SK-N-SH (cell line): ENCODE data around the gene RRN3. TPM values are rescaled to one million over a fixed set of nuclear protein-coding genes. Genes with fewer than 3 reads are reported as not detected.
"Not testable (repeated sequence)": the region's sequence is repeated elsewhere in the genome, so short reads cannot be mapped to it uniquely, and the experiment has no call there.

ENCODE experiments used
- CTCF ChIA-PET: fragments of 300-600, 350-600 bp; formaldehyde crosslinking; extraction: SDS; loops from one replicate; lab custom pipeline; 2021; lab: Yijun Ruan, JAX
- POLR2A ChIA-PET: fragments of 350-600 bp; sonication (Branson Sonifier 250); formaldehyde crosslinking; extraction: SDS; loops from one replicate; lab custom pipeline; 2020; ENCODE audit warnings: antibody characterized with exemption, inconsistent platforms; lab: Yijun Ruan, JAX
- DNase-seq: peaks from one replicate; pipeline ENCODE4 v3.0.0; 2012
- H2AFZ ChIP-seq: fragments of 200-600 bp; sonication (generic); 2 replicates; pipeline ENCODE4 v1.8.1; 2016; ENCODE audit warnings: antibody characterized with exemption, mild to moderate bottlenecking, low read depth
- H3F3A ChIP-seq: fragments of 200-600 bp; sonication (generic); replicated peaks from 2 replicates; pipeline ENCODE3; 2016; ENCODE audit warnings: antibody characterized with exemption, mild to moderate bottlenecking; ENCODE audit not compliant: insufficient read depth
- H3K27ac ChIP-seq, 2 experiments: fragments of 200-500 bp in 1 of 2; fragments of 200-600 bp in 1 of 2; sonication (Bioruptor generic) in 1 of 2; sonication (generic), shearing (Covaris generic) in 1 of 2; 2 replicates each; pipeline versions ENCODE4 v1.5.1 to v1.6.1; 2014 to 2016; ENCODE audit warnings: low read depth in 2 of 2, inconsistent platforms in 1 of 2, low read length in 1 of 2, mild to moderate bottlenecking in 1 of 2, mixed read lengths in 1 of 2
- H3K27me3 ChIP-seq: fragments of 200-600 bp; sonication (generic), shearing (Covaris generic); 2 replicates; pipeline ENCODE4 v1.6.1; 2016; ENCODE audit warnings: mixed run types; ENCODE audit not compliant: insufficient read depth
- H3K36me3 ChIP-seq, 2 experiments: fragments of 200-500 bp in 1 of 2; fragments of 200-600 bp in 1 of 2; sonication (Bioruptor generic) in 1 of 2; sonication (generic) in 1 of 2; replicated peaks in 1 of 2; 2 replicates each; pipeline versions ENCODE3 to v1.5.1; 2014 to 2016; ENCODE audit warnings: low read length in 1 of 2, mild to moderate bottlenecking in 1 of 2; ENCODE audit not compliant: insufficient read depth in 2 of 2, control insufficient read depth in 1 of 2
- H3K4me1 ChIP-seq, 2 experiments: fragments of 200-500 bp in 1 of 2; fragments of 200-600 bp in 1 of 2; sonication (Bioruptor generic) in 1 of 2; sonication (generic), shearing (Covaris generic) in 1 of 2; 2 replicates each; pipeline versions ENCODE4 v1.5.1 to v1.6.1; 2014 to 2016; ENCODE audit warnings: low read depth in 1 of 2, low read length in 1 of 2, mixed run types in 1 of 2; ENCODE audit not compliant: insufficient read depth in 2 of 2, control insufficient read depth in 1 of 2
- H3K4me2 ChIP-seq: fragments of 200-600 bp; sonication (generic), shearing (Covaris generic); 2 replicates; pipeline ENCODE4 v1.6.1; 2017; ENCODE audit warnings: mixed run types
- H3K4me3 ChIP-seq, 2 experiments: fragments of 200-500 bp in 1 of 2; fragments of 200-600 bp in 1 of 2; sonication (Bioruptor generic) in 1 of 2; sonication (generic), shearing (Covaris generic) in 1 of 2; 2 replicates each; pipeline versions ENCODE4 v1.5.1 to v1.8.1; 2014 to 2016; ENCODE audit warnings: low read depth in 2 of 2, inconsistent platforms in 1 of 2, low read length in 1 of 2, mild to moderate bottlenecking in 1 of 2, mixed read lengths in 1 of 2, moderate library complexity in 1 of 2
- H3K79me2 ChIP-seq: fragments of 200-600 bp; sonication (generic); 2 replicates; pipeline ENCODE4 v1.8.1; 2017; ENCODE audit warnings: mild to moderate bottlenecking; ENCODE audit not compliant: insufficient read depth
- H3K9ac ChIP-seq: fragments of 200-600 bp; sonication (generic); 2 replicates; pipeline ENCODE4 v1.6.1; 2017; ENCODE audit warnings: mixed run types
- H3K9me2 ChIP-seq: fragments of 200-600 bp; sonication (generic); 2 replicates; pipeline ENCODE4 v1.6.1; 2017; ENCODE audit warnings: mixed run types
- H3K9me3 ChIP-seq: fragments of 200-600 bp; sonication (generic); 2 replicates; pipeline ENCODE4 v1.6.1; 2017; ENCODE audit warnings: mixed run types, mild to moderate bottlenecking, moderate library complexity
- H4K20me1 ChIP-seq: fragments of 200-600 bp; sonication (generic); 2 replicates; pipeline ENCODE4 v1.6.1; 2017; ENCODE audit warnings: mild to moderate bottlenecking, mixed run types; ENCODE audit not compliant: insufficient read depth
- EP300 ChIP-seq, 2 experiments: IDR thresholded peaks; 2 replicates each; pipeline versions ENCODE4 v1.4.0 to v1.6.1; 2012; ENCODE audit warnings: borderline replicate concordance in 1 of 2, low read depth in 1 of 2, low read length in 1 of 2
- FOSL2 ChIP-seq: IDR thresholded peaks from 2 replicates; pipeline ENCODE4 v1.4.0; 2012; ENCODE audit warnings: low read depth, mild to moderate bottlenecking, moderate library complexity, borderline replicate concordance
- JUND ChIP-seq: IDR thresholded peaks from 2 replicates; pipeline ENCODE4 v1.4.0; 2012
- NFIC ChIP-seq: IDR thresholded peaks from 2 replicates; pipeline ENCODE4 v1.4.0; 2012; ENCODE audit warnings: borderline replicate concordance
- SIN3A ChIP-seq: IDR thresholded peaks from 2 replicates; pipeline ENCODE4 v1.6.1; 2012; ENCODE audit warnings: low read depth, mild to moderate bottlenecking, low read length, moderate library complexity, borderline replicate concordance
- TCF12 ChIP-seq: IDR thresholded peaks from 2 replicates; pipeline ENCODE4 v1.4.0; 2012
- WGBS: methylation state at CpG from one replicate; pipeline ENCODE4 v1.1.6; 2017; ENCODE audit warnings: low lambda C conversion rate; 5-methylcytosine and 5-hydroxymethylcytosine counted together
- polyA plus RNA-seq, 3 experiments: library from polyadenylated mRNA; depleted of rRNA; stranded (reverse); fragments of >200 nt; gene quantifications; 2 replicates each; pipeline ENCODE4 v1.2.3, GENCODE V29; 2012

RRN3 gene
- polyA plus RNA-seq, 1 of the 3 experiments (the other 2 are of a cell fraction), result 21.3 TPM

DNA sequence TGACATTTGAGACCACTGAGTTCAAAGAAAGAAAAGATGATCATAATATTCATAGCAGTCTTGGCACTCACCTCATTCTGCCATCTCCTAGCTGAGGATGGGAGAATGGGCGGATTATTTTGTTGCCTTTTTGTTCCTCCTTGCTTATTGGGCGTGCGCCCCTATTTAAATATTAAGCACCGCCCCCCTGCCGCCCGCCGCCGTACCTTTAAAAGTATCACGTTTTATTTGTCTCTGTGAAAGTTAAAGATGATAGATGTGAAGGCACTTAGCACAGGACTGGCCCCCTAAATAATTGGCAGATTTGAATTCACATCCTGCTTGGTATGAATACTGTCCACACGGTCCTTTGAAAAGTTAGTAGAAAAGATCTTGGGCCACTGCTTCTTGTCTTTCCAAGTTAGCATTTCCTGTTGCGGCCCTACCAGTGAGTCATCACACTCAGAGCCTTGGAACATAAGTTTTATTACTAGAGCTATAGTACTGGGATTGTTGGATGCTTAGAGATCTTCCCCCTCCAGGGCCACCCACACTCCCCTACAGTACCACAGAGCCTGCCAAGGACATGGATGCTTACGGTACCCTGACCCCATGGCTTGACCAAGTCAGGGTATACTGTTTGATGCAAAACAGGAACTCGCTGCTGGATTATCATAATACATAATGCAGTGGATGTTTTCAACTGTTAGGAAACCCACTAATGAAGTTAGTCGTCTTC lies 68.7 kb downstream of the RRN3 start:
- Histone ChIP-seq H3F3A (peaks cover 54% of the 10 kb centered on the region), H4K20me1 (peaks cover 24% of the 10 kb centered on the region), H3K4me2 (peak overlapping the region; percentile 46), H3K4me1 (peaks cover 23% of the 10 kb centered on the region in 2 experiments; a peak in 3 of 4 replicates), H3K27ac (peak overlapping the region; percentile 76 to 77), H3K36me3 (peaks cover 28 to 35% of the 10 kb centered on the region in 2 experiments), H3K79me2 (peaks cover 52% of the 10 kb centered on the region), H3K4me3 (peak overlapping the region in 1 of 2 experiments; percentile 32; a peak in 1 of 4 replicates)
- TF ChIP-seq EP300 (IDR thresholded peaks at IDR 0.05; ENCODE audit: borderline replicate concordance in 1 of 2, low read depth in 1 of 2, low read length in 1 of 2) (peak in 1 of 2 experiments; percentile 11; a peak in 1 of 4 replicates), JUND (peak; percentile 63; the same call in 1 of the 2 replicates), TCF12 (peak; percentile 59; the same call in 1 of the 2 replicates), NFIC (peak; percentile 12; the same call in 1 of the 2 replicates), FOSL2 (peak; percentile 62; the same call in 1 of the 2 replicates), SIN3A (0 out of 2 replicates have a peak, but pooled peaks have one; percentile 34)
- H3K9me3 ChIP-seq, CTCF ChIA-PET, H3K9ac ChIP-seq, H2AFZ ChIP-seq, H3K9me2 ChIP-seq, POLR2A ChIA-PET, DNase-seq, H3K27me3 ChIP-seq: not testable (repeated sequence)
- 60% methylated on average over 14 of the region's 14 CpGs for WGBS

DNA sequence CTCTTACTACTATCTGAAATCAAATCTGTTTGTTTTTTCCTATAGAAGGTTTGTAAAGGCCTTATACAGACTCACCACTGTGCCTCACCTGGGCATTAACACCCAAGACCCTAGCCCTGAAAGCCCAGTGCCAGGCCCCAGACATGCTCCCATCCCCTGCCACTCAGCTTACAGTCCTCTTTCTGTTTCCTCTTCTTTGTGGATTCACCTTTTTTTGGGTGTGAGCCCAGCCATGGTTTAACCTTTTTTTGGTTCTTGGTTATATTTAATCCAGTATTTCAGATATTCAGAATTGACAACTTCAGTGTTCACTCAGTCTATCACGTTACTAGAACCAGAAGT lies 69.2 kb downstream of the RRN3 start:
- Histone ChIP-seq H4K20me1 (peaks cover 22% of the 10 kb centered on the region), H3K79me2 (peaks cover 56% of the 10 kb centered on the region), H3F3A (peaks cover 54% of the 10 kb centered on the region), H3K36me3 (peaks cover 28 to 35% of the 10 kb centered on the region in 2 experiments), H3K27ac (peak overlapping the region; percentile 76 to 77; a peak in 3 of 4 replicates), H3K4me2 (peak overlapping the region; percentile 46; the same call in 1 of the 2 replicates), H3K4me1 (peaks cover 22 to 23% of the 10 kb centered on the region in 2 experiments; a peak in 3 of 4 replicates)
- H3K9ac ChIP-seq, POLR2A ChIA-PET, CTCF ChIA-PET, H3K4me3 ChIP-seq, H3K9me3 ChIP-seq, DNase-seq, H2AFZ ChIP-seq, H3K9me2 ChIP-seq, H3K27me3 ChIP-seq: not testable (repeated sequence)
- 88% methylated on average over 1 of the region's 1 CpG for WGBS

DNA sequence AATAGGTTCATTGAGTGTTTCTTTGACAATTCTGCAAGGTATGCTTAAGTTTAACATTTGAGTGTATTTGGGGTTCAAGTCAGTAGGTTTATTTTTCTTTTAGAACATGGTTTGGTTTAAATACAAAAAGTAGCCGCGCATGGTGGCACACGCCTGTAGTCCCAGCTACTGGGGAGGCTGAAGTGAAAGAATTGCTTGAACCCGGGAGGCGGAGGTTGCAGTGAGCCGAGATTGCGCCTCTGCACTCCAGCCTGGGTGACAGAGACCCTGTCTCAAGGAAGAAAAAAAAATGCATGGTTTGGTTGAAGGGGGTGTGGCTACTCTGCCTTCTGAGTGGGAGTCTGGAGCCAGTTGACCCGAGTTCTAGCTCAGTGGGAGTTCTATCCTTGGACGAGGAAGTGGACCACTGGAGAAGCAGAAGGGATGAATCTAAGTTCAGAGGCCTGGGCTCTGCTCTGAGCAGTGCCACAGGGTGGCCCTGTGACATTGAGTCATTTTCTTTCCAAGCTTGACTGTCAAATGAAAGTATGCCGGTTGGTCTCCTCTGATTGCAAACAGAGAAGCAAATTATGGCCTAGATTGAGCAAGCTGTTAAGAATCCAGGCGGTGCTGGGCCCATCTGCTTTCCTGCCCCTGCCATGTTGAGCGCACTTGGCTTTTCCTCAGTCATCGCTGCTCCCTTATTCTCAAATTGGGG lies 70.5 kb downstream of the RRN3 start:
- H3K9me2 ChIP-seq, H3K9me3 ChIP-seq, H3K4me2 ChIP-seq, POLR2A ChIA-PET, DNase-seq, H3K27ac ChIP-seq, H2AFZ ChIP-seq, H3K4me3 ChIP-seq, H3K9ac ChIP-seq, H3K27me3 ChIP-seq: not testable (repeated sequence)
- H3K79me2 ChIP-seq, result peaks cover 55% of the 10 kb centered on the region
- 94% methylated on average over 13 of the region's 13 CpGs for WGBS
- H3K4me1 ChIP-seq, result peaks cover 9 to 23% of the 10 kb centered on the region in 2 experiments; a peak in 3 of 4 replicates
- H3K36me3 ChIP-seq, result peaks cover 25 to 43% of the 10 kb centered on the region in 2 experiments
- peaks cover 54% of the 10 kb centered on the region for H3F3A ChIP-seq
- CTCF ChIA-PET, result interaction anchor here (0.7 to 1.3 kb wide), 2 partner anchors 10 to 55 kb away, joined by 3 read pairs; no protein-coding TSS in a partner anchor
- peaks cover 13% of the 10 kb centered on the region for H4K20me1 ChIP-seq
